ENCODE measurements around the gene SAP30BP. TPM values are rescaled to one million over a fixed set of nuclear protein-coding genes. Genes with fewer than 3 reads are reported as not detected.

SAP30BP gene
- total and polyA plus RNA-seq, 10 of the 15 experiments (the other 5 are each of a cell fraction or from before 2014, with no cell fraction given): 57.9 to 166 (median 94.5) TPM

DNA sequence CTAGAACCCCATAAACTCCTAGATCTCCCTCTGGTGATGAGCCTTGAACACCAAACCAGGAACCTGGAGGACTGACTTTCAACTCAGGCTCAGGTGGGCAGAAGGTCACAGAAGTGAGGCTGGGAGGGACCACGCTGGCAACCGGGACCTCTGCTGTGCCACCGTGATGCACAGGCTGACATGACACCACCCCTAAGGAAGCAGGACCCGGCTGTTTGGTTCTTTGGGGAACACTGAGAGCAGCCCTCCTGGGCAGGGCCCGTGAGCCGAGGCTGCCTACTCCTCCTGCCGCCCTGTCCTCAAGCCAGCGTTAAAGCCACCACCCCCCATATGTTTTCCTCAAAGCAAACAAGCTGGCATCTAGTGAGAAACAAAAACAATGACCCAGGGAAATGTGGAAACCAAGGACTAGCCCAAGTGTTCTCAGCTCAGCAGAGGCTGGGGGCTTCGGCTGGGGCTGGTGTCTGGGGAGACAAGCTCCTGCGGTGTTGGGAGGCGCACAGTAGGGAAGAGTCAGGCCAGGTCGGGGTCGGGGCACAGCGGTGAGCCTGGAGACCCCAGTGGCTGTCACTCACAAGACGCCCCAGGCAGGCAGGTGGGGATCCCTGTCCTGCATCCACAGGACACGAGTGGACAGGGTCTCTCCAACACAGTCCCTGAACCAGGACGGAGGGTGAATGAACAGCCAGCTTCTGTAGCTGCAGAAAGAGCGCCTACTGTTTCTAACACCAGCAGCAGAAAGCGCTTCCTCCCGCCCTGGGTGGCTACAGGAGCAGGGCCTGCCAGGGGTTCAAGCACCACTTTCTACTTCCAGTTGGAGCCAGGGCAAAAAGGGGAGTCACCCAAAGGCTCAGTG is 32.2 kb upstream of the SAP30BP start (continued):
- TF ChIP-seq ZNF384 (IDR thresholded peaks at IDR 0.05; ENCODE audit: borderline replicate concordance, low read depth, low read length): no peak

DNA sequence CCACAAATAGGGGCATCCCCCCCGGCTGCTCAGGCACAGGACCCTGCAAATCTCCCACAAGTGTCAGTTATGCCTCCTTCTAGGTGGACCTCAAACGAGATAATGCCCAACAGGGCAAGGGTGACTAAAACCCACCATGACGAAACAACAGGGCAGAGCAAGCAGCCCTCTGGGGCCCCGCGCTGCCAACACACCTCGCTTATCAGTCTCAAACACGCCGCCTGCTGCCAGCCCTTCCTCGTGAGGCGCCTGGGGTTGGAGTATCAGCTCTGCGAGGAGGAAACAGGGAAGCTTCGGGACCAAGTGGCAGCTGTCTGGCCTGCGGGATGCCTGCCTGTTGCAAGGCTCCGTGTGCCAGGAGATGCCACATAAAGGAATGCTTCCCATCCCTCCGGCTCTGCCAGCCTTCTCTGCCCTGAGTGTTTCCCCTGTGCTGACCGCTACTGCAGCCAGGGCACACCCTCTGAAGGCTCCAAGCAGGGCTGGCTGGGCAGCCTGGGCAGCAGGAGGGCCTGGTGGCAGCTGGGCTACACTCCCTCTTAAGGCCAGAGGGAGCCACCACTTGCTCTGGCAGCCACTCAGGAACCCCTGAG is 31.4 kb upstream of the SAP30BP start:
- DNase-seq (ENCODE audit: low read depth, low spot score) (no peak), FAIRE-seq (no peak), ATAC-seq (no peak)
- in situ Hi-C loops (cut with MboI) (loop anchor here (10.0 kb wide), 1 partner anchor 109 kb away; no protein-coding TSS in a partner anchor), intact Hi-C loops (cut with micrococcal nuclease; ENCODE audit: unreplicated experiment) (no loop called here)
- H3K9ac ChIP-seq (ENCODE audit: control insufficient read depth, insufficient read depth, low read length): no peak overlapping the region
- SMC1A ChIA-PET (ENCODE audit: uncharacterized antibody, unreplicated experiment): interaction anchor here (1.3 to 4.3 kb wide), 4 partner anchors 18 to 112 kb away, joined by 3 to 44 read pairs (median 18); no protein-coding TSS in a partner anchor
- no peaks in the 10 kb centered on the region for H3K27me3 ChIP-seq (replicated peaks in 1 of 2; ENCODE audit: control insufficient read depth in 2 of 2, insufficient read depth in 2 of 2, low read length in 1 of 2)
- no peak overlapping the region for H3K4me2 ChIP-seq (ENCODE audit: control insufficient read depth, insufficient read depth)
- no TSS peak for BruUV-seq (replicated peaks)
- H3K36me3 ChIP-seq (ENCODE audit: control insufficient read depth in 2 of 2, insufficient read depth in 2 of 2, low read length in 1 of 2): peaks cover 0 to 3% of the 10 kb centered on the region in 2 experiments; a peak in 2 of 4 replicates
- H3K79me2 ChIP-seq (ENCODE audit: control insufficient read depth, insufficient read depth, low read length): no peaks in the 10 kb centered on the region
- H3K27ac ChIP-seq (ENCODE audit: control insufficient read depth, insufficient read depth): no peak overlapping the region
- no peaks in the 10 kb centered on the region for H3K9me3 ChIP-seq (replicated peaks; ENCODE audit: control insufficient read depth, insufficient read depth, low read length)
- H2AFZ ChIP-seq (ENCODE audit: control insufficient read depth, low read depth, low read length): no peak overlapping the region
- no peak overlapping the region for H3K4me3 ChIP-seq
- POLR2A ChIA-PET: no interaction called here
- CTCF ChIA-PET: interaction anchor here (1.5 to 13.0 kb wide), 6 partner anchors 18 to 118 kb away, joined by 3 to 349 read pairs (median 25); a partner anchor contains a TSS
- no peak for TF ChIP-seq NFIC (IDR thresholded peaks at IDR 0.05; ENCODE audit: low read depth, low read length)
- no peak for TF ChIP-seq CBX3 (IDR thresholded peaks at IDR 0.05; ENCODE audit: borderline replicate concordance, low read depth)
- TF ChIP-seq TAF1 (IDR thresholded peaks at IDR 0.05; ENCODE audit: borderline replicate concordance, low read depth, low read length): no peak
- TF ChIP-seq TARDBP (IDR thresholded peaks at IDR 0.05; ENCODE audit: borderline replicate concordance): no peak
- no peak for TF ChIP-seq SRF (IDR thresholded peaks at IDR 0.05; ENCODE audit: low read depth in 2 of 2, low read length in 2 of 2)
- TF ChIP-seq ZNF217 (IDR thresholded peaks at IDR 0.05): no peak
- WGBS (ENCODE audit: insufficient coverage, insufficient replicate concordance, low lambda C conversion rate, missing lambda C conversion rate): 79% methylated on average over 16 of the region's 16 CpGs
- no peaks in the 10 kb centered on the region; the same call in 1 of the 2 replicates for H4K20me1 ChIP-seq (ENCODE audit: control insufficient read depth, insufficient read depth)
- RAD21 ChIA-PET (ENCODE audit: unreplicated experiment): interaction anchor here (3.7 kb wide), 1 partner anchor 21 kb away, joined by 30 read pairs; no protein-coding TSS in a partner anchor
- H3K4me1 ChIP-seq (ENCODE audit: control insufficient read depth, insufficient read depth, low read length): peaks cover 8% of the 10 kb centered on the region
